ENCODE data around the gene CLEC10A.
"Not testable (repeated sequence)": the region's sequence is repeated elsewhere in the genome, so short reads cannot be mapped to it uniquely, and the experiment has no call there.

Gene CLEC10A

GRCh38 chr17:7108560-7108925, 28.5 kb upstream of the CLEC10A start:
- no peak for DNase-seq (ENCODE audit: low read depth)

GRCh38 chr17:7107795-7108559, 27.9 kb upstream of the CLEC10A start:
- no peak for DNase-seq (ENCODE audit: low read depth)

DNA sequence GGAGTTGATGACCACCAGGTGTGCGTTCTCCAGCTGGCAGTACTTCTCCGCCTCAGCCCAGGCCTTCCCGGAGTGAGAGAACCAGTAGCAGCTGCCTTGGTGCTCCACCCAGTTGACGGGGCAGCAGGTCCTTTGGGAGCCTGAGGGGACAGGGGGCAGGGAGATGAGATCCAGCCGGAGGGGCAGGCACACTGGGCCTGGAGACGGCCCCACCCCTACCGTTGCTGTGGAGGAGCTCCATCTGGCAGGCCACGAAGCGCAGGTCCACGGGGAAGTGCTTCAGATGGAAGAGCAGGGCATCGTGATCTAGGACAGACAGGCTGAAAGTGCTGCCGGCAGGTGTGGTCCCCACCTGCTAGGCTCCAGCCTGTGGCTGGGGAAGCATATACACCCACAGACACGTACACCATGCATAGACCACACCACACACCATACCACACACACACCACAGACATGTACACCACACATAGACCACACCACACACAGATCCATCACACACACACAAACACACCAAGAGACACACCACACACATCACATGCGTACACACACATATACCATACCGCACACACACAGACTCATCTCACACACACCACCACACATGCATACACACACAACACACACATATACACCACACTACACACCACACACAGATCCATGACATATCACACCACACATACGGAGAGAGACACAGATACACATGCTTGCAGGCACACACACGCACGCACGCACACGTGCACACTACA, 27.1 kb upstream of the CLEC10A start:
- DNase-seq (ENCODE audit: low read depth): no peak

DNA sequence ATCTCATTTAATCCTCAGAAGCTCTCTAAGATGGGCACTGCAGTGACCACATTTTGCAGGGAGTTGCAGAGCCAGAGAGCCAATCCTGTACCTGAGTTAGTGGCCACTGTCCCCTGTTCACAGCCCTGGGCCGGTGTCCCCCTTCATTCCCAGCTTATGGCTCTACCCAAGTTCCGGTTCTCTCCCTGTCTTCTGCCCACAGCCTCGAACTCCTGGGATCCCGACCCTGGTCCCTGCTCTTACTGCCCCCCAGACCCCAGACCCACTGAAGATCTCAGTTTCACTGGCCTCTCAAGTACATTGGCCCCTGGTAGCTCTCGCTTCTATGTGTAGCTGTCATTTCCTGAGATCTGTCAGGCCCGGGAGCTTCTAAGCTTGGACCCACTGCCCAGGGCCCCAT, 22.4 kb upstream of the CLEC10A start:
- no peak for DNase-seq (ENCODE audit: low read depth)

GRCh38 chr17:7101531-7101930, 21.5 kb upstream of the CLEC10A start:
- DNase-seq (ENCODE audit: low read depth): no peak

DNA sequence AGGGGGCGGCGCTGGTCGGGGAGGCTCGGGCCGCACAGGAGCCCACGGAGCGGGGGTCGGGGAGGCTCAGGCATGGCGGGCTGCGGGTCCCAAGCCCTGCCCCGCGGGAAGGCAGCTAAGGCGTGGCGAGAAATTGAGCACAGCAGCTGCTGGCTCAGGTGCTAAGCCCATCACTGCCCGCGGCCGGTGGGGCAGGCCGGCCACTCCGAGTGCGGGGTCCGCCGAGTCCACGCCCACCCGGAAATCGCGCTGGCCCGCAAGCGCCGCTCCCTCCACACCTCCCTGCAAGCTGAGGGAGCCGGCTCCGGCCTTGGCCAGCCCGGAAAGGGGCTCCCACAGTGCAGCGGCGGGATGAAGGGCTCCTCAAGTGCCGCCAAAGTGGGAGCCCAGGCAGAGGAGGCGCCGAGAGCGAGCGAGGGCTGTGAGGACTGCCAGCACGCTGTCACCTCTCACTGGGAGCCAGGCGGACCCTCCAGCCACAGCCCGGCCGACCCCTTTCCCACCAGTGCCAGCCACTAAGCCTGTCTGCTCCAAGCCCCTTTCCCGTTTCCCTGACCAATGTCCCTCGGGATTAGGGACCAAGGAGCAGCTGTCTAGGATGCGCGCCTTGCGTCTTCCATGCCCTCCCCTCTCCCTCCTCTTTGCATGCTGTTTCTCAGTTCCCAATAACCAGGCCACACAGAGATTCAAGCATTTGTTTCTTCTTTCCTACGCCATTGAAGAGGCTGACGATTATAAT, 20.8 kb upstream of the CLEC10A start:
- DNase-seq (ENCODE audit: low read depth): not testable (repeated sequence)

DNA sequence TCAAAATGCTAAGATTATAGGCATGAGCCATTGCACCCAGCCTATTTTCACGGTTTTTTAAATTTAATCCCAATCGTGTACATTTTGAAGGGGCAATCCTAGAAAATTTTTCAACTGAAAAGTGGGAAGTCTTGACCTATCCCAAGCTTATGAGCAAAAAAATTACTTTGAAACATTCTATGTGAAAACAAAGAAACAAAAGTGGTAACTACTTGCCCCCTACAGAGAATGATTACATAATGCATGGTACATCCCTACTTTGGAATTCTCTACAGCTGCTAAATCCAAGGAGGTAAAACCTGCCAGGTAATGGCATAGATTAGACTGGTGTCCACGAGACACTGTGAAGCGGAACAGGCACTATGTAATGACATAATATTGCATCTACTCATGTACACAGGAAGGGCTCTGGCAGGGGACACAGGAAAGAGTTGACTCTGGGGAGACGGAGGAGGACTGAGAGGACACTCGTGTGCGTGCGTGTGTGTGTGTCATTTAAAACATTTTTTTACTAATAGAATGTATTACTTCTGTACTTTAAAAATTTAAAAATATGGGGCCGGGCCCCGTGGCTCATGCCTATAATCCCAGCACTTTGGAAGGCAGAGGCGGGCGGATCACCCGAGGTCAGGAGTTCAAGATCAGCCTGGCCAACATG, 18.9 kb upstream of the CLEC10A start:
- no peak for DNase-seq (ENCODE audit: low read depth)

- no peak for DNase-seq (ENCODE audit: low read depth)
Measured at GRCh38 chr17:7097940-7098339, 17.9 kb upstream of the CLEC10A start.

- DNase-seq (ENCODE audit: low read depth): no peak
Measured at GRCh38 chr17:7095625-7096024, 15.6 kb upstream of the CLEC10A start.

DNA sequence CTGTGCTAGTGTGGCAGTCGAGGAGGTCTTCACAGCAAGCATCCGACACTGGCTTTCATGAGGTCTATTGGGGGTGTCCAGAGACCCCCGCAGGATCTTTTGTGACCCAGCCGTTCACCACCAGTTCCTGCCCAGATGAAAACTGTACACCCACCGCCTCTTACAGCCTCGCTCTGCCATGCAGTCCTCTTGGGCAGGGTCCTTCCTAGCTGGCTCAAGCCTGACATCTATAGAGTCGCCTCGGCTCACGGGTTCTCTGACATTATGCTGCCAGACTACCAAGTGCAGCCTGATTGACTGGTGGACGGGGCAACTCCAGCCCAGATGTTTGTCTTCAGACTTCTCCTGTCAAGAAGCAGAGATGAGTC, 14.6 kb upstream of the CLEC10A start:
- no peak for DNase-seq (ENCODE audit: low read depth)

GRCh38 chr17:7091311-7092005, 11.4 kb upstream of the CLEC10A start:
- not testable (repeated sequence) for DNase-seq (ENCODE audit: low read depth)

- DNase-seq (ENCODE audit: low read depth): not testable (repeated sequence)
Measured at GRCh38 chr17:7089570-7089969, 9.5 kb upstream of the CLEC10A start.

GRCh38 chr17:7088442-7088841, 8.4 kb upstream of the CLEC10A start:
- not testable (repeated sequence) for DNase-seq (ENCODE audit: low read depth)

GRCh38 chr17:7084088-7084487, 4.0 kb upstream of the CLEC10A start:
- DNase-seq (ENCODE audit: low read depth): no peak

DNA sequence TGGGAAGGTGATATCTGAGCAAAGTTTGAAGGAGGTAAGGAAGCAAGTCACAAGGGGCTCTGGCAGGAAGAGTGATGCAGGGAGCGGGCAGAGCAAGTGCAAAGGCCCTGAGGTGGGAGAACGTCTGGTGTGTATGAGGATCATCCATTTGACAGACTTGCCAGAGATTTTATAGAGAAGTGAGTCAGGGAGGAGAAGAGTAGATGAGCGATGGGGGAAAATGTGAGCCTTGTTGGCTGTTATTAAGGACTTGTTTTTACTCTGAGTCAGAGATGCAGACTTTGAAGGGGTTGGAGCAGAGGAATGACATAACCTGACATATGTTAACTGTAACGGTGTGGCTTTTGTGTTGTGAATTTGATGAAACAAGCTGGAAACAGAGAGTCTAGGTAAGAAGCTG, 3.5 kb upstream of the CLEC10A start:
- DNase-seq (ENCODE audit: low read depth): no peak

GRCh38 chr17:7081341-7082062, 1.5 kb upstream of the CLEC10A start:
- no peak for DNase-seq (ENCODE audit: low read depth)

- no peak for DNase-seq (ENCODE audit: low read depth)
Measured at GRCh38 chr17:7080456-7081041, 498 bp upstream of the CLEC10A start.

- DNase-seq (ENCODE audit: low read depth): no peak
Measured at GRCh38 chr17:7078711-7079110, 1.3 kb downstream of the CLEC10A start.

GRCh38 chr17:7077911-7078546, 2.0 kb downstream of the CLEC10A start:
- DNase-seq (ENCODE audit: low read depth): no peak

- no peak for DNase-seq (ENCODE audit: low read depth)
Measured at GRCh38 chr17:7074931-7075330, 5.1 kb downstream of the CLEC10A start.
